T-helper 1 cell treated with Interleukin-12 subunit alpha and Interleukin-12 subunit beta and Interleukin-4 antibody, amounts not matched to agents 30 μg/mL and 1 μg/mL, for 36 hours (primary cell): ENCODE data around the gene ANKRD17.
"Not testable (repeated sequence)": the region's sequence is repeated elsewhere in the genome, so short reads cannot be mapped to it uniquely, and the experiment has no call there.

Experiments used
- H3K27ac Mint-ChIP-seq: one replicate; pipeline ENCODE4 v1.8.0; 2021; ENCODE audit warnings: mild to moderate bottlenecking, mixed read lengths
- H3K27me3 Mint-ChIP-seq: one replicate; pipeline ENCODE4 v1.8.0; 2021; ENCODE audit warnings: low read depth, mixed read lengths
- H3K36me3 Mint-ChIP-seq: one replicate; pipeline ENCODE4 v1.8.0; 2021; ENCODE audit warnings: low read depth, mixed read lengths
- H3K4me1 Mint-ChIP-seq: one replicate; pipeline ENCODE4 v1.8.0; 2021; ENCODE audit warnings: low read depth, mixed read lengths
- H3K4me3 Mint-ChIP-seq: one replicate; pipeline ENCODE4 v1.8.0; 2021; ENCODE audit warnings: mild to moderate bottlenecking, moderate library complexity, mixed read lengths
- H3K9me3 Mint-ChIP-seq: one replicate; pipeline ENCODE4 v1.8.0; 2021; ENCODE audit warnings: mixed read lengths

Gene ANKRD17

DNA sequence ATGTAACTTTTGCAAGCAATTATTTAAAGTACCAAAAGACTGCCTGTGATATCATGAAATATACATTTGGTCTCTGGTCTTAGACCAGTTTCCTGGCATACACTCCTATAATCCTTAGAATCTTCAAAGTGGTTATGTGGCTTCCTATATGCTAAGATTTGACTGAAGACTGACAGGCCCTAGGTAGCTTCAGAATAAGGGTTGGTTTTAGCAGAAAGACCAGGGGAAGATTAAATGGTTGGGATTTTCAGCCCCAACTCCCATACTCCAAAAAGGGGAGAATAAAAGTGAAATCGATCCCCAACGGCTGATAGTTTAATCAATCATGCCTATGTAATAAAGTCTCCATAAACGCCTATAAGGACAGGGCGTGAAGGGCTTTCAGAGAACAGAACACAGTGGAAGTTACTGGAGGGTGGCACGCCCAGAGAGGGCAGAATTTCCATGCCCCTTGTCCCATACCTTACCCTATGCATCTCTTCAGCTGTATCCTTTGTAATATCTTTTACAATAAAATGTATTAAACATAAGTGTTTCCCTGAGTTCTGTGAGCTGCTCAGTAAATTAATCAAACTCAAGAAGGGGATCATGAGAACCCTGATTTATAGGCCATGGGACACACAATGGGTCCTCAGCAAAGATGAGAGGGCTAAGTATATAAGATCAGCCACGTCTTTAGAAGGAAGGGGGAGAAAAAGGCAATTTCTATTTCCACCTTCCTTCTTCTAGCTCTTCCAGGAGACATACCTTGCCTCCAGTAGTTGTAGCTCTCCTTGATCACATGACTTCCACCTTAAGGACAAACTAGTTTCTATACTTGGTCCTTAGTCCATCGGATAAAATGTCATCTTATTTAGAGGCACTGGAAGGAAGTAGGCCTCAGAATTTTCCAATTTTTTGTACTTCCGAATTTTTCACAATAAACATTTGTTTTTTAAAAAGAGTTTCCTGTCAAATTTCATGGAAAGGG is 26.8 kb downstream of the ANKRD17 start:
- Mint-ChIP-seq H3K27ac (no peak overlapping the region), H3K36me3 (peaks cover 27% of the 10 kb centered on the region), H3K27me3 (no peaks in the 10 kb centered on the region)

DNA sequence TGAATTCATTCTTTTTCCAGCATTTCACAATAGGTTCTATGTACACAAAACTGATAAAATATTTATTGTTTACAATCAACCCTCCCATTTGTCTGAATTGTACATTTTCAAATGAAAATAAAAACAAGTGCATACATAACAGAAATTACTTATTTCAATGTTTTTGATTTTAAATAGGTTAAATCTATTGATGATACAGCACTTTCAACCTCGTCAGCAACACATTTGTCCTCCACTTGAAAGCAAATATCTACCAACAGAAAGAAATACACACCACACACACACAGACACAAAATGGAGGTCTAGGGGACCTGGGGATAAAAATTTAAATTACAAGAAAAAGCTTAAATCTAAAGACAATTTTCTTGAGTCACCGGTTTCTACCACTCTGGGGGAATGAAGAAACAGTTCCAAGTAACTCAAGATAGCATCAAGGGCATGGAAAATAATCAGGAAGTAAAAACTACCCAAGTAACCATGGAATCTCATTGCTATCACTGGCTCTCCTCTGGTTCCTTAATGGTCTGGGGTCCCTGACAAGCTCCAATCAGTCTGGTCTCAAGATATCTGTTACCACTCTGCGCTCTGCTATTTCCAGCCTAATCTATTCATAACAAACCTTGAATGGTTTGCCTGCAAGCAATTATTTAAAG is 27.6 kb downstream of the ANKRD17 start:
- no peaks in the 10 kb centered on the region for H3K9me3 Mint-ChIP-seq
- H3K27ac Mint-ChIP-seq = no peak overlapping the region
- H3K27me3 Mint-ChIP-seq = no peaks in the 10 kb centered on the region
- H3K4me1 Mint-ChIP-seq = peaks cover 11% of the 10 kb centered on the region
- H3K36me3 Mint-ChIP-seq = peaks cover 27% of the 10 kb centered on the region
- H3K4me3 Mint-ChIP-seq = no peak overlapping the region

More for the DNA sequence above, 26.8 kb downstream of the ANKRD17 start:
- no peaks in the 10 kb centered on the region for H3K9me3 Mint-ChIP-seq
- no peak overlapping the region for H3K4me3 Mint-ChIP-seq
- H3K4me1 Mint-ChIP-seq = peaks cover 11% of the 10 kb centered on the region

DNA sequence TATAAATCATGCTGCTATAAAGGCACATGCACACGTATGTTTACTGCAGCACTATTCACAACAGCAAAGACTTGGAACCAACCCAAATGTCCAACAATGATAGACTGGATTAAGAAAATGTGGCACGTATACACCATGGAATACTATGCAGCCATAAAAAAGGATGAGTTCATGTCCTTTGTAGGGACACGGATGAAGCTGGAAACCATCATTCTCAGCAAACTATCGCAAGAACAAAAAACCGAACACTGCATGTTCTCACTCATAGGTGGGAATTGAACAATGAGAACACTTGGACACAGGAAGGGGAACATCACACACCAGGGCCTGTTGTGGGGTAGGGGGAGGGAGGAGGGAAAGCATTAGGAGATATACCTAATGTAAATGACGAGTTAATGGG is 29.8 kb downstream of the ANKRD17 start:
- peaks cover 23% of the 10 kb centered on the region for H3K4me1 Mint-ChIP-seq
- H3K27me3 Mint-ChIP-seq, H3K27ac Mint-ChIP-seq, H3K9me3 Mint-ChIP-seq, H3K4me3 Mint-ChIP-seq: not testable (repeated sequence)
- H3K36me3 Mint-ChIP-seq = peaks cover 13% of the 10 kb centered on the region

GRCh38 chr4:73224886-73225285 is 33.7 kb downstream of the ANKRD17 start:
- Mint-ChIP-seq H3K9me3 (no peaks in the 10 kb centered on the region), H3K27ac (peak overlapping the region; percentile 79)

GRCh38 chr4:73223258-73223650 is 35.3 kb downstream of the ANKRD17 start:
- peaks cover 28% of the 10 kb centered on the region for H3K4me1 Mint-ChIP-seq
- H3K4me3 Mint-ChIP-seq = no peak overlapping the region
- H3K36me3 Mint-ChIP-seq = peaks cover 3% of the 10 kb centered on the region
- H3K9me3 Mint-ChIP-seq = no peaks in the 10 kb centered on the region
- peak overlapping the region; percentile 63 for H3K27ac Mint-ChIP-seq
- no peaks in the 10 kb centered on the region for H3K27me3 Mint-ChIP-seq

More at GRCh38 chr4:73224886-73225285, 33.7 kb downstream of the ANKRD17 start:
- Mint-ChIP-seq H3K4me3 (no peak overlapping the region), H3K36me3 (peaks cover 4% of the 10 kb centered on the region), H3K27me3 (no peaks in the 10 kb centered on the region), H3K4me1 (peaks cover 26% of the 10 kb centered on the region)

DNA sequence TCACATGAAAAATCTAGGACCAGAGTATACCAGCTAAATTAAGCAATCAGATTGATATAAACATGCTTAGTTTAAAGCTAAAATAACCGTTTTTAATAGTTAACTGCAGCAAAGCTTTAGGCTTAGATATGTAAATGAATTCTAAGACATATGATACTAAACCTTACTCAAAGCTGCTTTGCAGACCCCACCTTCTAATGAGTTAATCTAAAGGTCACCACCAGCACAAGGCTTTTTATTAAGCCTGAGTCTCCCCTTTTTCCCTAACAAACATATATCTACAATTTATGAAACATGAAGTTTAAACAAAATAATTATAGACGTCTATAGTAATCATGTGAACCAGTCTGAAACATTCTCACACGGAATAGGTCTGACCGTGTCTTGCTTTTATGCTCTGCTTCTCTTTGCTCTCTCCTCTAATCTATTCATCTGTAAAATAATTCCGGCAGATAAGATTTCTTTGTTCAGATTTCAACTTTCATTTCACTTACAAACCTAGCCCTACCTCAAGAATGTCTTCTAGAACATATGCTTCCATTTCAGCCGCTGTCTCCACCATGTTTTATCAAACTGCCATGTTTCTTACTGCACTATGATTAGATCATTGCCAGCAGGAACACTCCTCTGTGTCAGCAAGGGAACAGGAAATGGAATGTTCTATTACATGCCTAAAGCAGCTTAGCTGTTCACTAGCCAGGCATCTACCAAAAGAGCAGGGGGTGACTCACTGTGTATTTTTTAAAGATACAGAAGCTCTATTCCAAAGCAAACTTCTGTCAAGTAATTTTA is 35.9 kb downstream of the ANKRD17 start:
- H3K4me1 Mint-ChIP-seq = peaks cover 28% of the 10 kb centered on the region
- H3K27ac Mint-ChIP-seq = no peak overlapping the region
- no peak overlapping the region for H3K4me3 Mint-ChIP-seq
- no peaks in the 10 kb centered on the region for H3K9me3 Mint-ChIP-seq
- no peaks in the 10 kb centered on the region for H3K27me3 Mint-ChIP-seq
- peaks cover 3% of the 10 kb centered on the region for H3K36me3 Mint-ChIP-seq

DNA sequence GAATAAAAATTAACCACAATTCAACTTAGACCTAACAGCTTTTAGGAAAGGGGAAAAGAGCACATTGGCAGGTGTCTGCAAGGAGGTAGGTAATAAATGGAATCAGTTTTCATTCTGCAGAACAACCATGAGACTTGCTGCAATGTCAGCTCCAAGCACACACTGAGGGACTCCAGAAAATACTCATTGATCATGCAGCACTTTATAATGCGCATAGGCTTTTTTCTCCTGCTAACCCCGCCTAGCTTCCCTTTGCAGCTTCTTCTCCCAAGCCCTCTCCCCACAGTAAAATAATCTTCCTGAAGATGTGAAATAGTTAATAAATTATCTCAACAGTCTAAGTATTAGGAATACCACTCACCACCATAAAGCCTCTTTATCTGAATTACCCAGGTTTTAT is 36.9 kb downstream of the ANKRD17 start:
- H3K9me3 Mint-ChIP-seq = no peaks in the 10 kb centered on the region
- H3K27ac Mint-ChIP-seq = peak overlapping the region; percentile 10
- H3K27me3 Mint-ChIP-seq = no peaks in the 10 kb centered on the region
- peak overlapping the region; percentile 53 for H3K4me3 Mint-ChIP-seq
- H3K36me3 Mint-ChIP-seq = peaks cover 5% of the 10 kb centered on the region
- peaks cover 30% of the 10 kb centered on the region for H3K4me1 Mint-ChIP-seq

DNA sequence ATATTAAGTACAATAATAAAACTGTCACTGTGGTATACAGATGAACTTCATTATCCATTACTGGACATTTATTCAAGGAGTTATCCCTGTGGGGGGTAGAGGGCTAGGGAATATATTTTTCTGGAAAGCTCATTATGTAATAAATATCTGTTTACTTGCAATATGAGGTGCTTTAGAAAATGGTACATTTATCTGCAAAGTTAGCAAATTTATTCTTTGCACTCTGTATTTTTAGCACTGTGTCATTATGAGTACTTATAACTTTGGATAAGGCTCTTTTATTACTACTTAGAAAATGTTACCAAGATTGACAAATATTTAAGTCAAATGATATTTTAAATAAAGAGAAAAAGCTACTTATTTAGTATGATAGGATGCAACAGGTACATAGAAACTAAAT is 37.8 kb downstream of the ANKRD17 start:
- Mint-ChIP-seq H3K9me3 (no peaks in the 10 kb centered on the region), H3K27ac (no peak overlapping the region), H3K4me1 (peaks cover 32% of the 10 kb centered on the region), H3K4me3 (no peak overlapping the region), H3K36me3 (peaks cover 5% of the 10 kb centered on the region), H3K27me3 (no peaks in the 10 kb centered on the region)

- Mint-ChIP-seq H3K9me3 (no peaks in the 10 kb centered on the region), H3K27ac (no peak overlapping the region), H3K4me3 (no peak overlapping the region), H3K4me1 (peaks cover 5% of the 10 kb centered on the region), H3K27me3 (no peaks in the 10 kb centered on the region), H3K36me3 (peaks cover 10% of the 10 kb centered on the region)
Observed at GRCh38 chr4:73213916-73214653, 44.5 kb downstream of the ANKRD17 start.

- Mint-ChIP-seq H3K4me1 (peaks cover 7% of the 10 kb centered on the region), H3K4me3 (no peak overlapping the region), H3K9me3 (no peaks in the 10 kb centered on the region), H3K27ac (no peak overlapping the region), H3K36me3 (peaks cover 8% of the 10 kb centered on the region), H3K27me3 (no peaks in the 10 kb centered on the region)
Observed at GRCh38 chr4:73212982-73213730, 45.4 kb downstream of the ANKRD17 start.

DNA sequence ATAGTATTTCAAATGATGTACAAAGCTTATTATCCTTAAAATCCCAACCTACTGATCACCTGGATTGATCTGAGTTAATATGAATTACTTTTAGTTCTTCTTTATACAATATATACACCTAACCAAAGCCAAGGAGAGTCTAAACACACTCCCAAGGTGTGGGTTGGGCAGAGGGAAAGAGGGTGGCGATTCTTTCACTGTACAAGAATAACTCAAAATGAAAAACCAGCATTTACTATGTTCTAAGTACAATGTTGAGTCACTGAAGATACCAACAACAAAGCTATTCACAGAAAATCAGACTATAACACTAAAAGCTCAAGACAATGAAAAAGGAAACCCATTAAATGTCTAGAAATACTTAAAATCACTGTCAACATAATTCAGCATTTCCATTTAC is 46.6 kb downstream of the ANKRD17 start:
- H3K9me3 Mint-ChIP-seq = no peaks in the 10 kb centered on the region
- H3K27me3 Mint-ChIP-seq = no peaks in the 10 kb centered on the region
- no peak overlapping the region for H3K27ac Mint-ChIP-seq
- peaks cover 9% of the 10 kb centered on the region for H3K36me3 Mint-ChIP-seq
- no peak overlapping the region for H3K4me3 Mint-ChIP-seq
- peaks cover 6% of the 10 kb centered on the region for H3K4me1 Mint-ChIP-seq

DNA sequence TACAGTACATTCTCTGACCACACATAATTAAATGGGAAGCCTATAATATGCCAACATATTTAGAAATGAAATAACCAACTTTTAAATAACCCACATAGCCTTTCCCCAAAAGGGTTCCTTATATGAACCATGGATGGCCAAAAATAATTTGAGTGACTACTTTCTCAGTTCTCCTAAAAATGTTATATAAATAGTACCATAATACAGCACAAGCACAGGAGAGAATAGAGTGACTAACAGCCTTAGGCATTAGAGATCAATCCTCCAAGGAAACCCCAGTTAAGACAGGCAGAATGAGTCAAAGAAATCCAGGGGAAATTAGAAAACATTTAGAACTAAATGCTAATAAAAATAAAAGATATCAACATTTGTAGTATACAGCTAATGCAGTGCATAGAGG is 50.2 kb downstream of the ANKRD17 start:
- Mint-ChIP-seq H3K4me1 (peaks cover 14% of the 10 kb centered on the region), H3K27me3 (no peaks in the 10 kb centered on the region), H3K4me3 (no peak overlapping the region), H3K27ac (no peak overlapping the region), H3K36me3 (peaks cover 22% of the 10 kb centered on the region), H3K9me3 (peaks cover 10% of the 10 kb centered on the region)

- peaks cover 19% of the 10 kb centered on the region for H3K4me1 Mint-ChIP-seq
- H3K27me3 Mint-ChIP-seq = no peaks in the 10 kb centered on the region
- no peak overlapping the region for H3K4me3 Mint-ChIP-seq
- no peak overlapping the region for H3K27ac Mint-ChIP-seq
- peaks cover 32% of the 10 kb centered on the region for H3K36me3 Mint-ChIP-seq
- H3K9me3 Mint-ChIP-seq = peaks cover 19% of the 10 kb centered on the region
Observed at GRCh38 chr4:73206236-73206635, 52.4 kb downstream of the ANKRD17 start.
